Urothelium cell line (cell line): ENCODE results near the gene ARHGEF7.

Experiments used
- DNase-seq: peaks from one replicate; pipeline ENCODE4 v3.0.0; 2011; ENCODE audit warnings: low spot score, mixed read lengths
- FAIRE-seq: peaks from 2 replicates; lab custom pipeline; 2011; peaks lifted over from hg19 to GRCh38; lab: Jason Lieb, UNC

Gene ARHGEF7

DNA sequence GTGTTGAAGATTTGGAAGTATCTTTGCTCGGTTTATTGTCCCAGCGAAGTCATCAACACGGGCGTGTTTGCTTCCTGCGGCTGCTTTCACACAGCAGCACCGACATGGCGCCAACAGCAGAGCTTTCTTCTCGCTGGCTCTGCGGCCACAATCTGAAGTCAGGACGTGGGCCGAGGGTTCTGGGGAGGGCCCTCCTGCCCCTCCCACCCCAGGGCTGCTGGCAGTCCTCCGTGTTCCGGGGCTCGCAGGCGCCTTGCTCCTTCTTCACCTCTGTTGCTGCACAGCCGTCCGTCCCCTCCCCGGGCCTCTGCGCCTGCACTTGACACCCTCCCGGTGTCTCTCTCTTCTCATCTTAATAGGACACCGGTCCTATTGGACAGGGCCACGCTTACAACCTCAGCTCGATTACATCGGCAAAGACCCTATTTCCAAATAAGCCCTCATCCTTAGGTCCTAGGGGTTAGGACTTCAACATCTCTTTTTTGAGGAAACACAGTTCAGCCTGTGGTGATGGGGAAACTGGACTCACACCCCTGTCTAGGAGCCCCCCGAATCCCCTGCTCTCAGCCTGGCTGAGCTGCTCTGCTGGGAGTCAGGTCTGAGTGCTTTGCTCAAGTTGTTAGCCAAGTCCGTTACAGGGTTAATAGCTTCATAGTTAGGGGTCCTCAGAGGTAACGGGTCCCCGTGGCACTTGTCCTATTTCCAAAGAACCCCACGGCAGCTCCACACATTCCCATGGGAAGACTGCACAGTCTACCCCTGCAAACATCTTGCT is 202.6 kb downstream of the ARHGEF7 start:
- no peak for DNase-seq
- no peak for FAIRE-seq

DNA sequence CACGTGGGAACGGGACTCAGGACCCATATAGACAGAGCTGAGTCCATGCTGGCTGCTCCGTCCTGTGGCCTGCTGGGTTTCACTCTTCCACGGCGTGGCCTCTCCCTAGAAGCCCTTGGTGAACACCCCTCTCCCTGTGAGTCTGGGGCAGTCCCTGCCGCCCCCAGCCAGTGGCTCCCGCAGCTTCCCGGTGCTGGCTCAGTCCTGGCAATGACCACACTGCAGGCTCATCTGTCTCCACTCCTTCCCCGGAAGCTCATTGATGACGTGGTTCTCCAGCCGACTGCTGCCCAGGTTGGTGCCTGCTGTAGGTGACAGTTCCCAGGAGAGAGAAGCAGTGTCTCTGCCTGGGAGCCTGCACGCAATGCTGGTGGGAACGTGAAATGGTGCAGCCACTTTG is 203.3 kb downstream of the ARHGEF7 start:
- FAIRE-seq (no peak), DNase-seq (no peak)

DNA sequence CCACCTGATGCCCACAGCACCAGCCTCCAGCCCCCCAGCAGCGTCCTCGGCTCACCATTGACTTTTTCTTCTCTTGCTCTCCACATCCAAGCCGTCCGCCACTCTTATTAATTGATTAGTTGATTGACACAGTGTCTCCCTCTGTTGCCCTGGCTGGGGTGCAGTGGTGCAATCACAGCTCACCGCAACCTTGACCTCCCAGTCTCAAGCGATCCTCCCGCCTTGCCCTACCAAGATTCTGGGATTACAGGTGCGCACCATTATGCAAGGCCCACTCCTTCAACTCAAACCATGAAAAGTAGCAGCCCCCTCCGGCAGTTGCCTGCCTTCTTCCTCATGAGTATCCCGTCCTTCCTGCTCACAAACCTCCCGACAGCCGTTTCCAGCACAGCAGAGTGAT is 204.4 kb downstream of the ARHGEF7 start:
- no peak for DNase-seq
- no peak for FAIRE-seq

DNA sequence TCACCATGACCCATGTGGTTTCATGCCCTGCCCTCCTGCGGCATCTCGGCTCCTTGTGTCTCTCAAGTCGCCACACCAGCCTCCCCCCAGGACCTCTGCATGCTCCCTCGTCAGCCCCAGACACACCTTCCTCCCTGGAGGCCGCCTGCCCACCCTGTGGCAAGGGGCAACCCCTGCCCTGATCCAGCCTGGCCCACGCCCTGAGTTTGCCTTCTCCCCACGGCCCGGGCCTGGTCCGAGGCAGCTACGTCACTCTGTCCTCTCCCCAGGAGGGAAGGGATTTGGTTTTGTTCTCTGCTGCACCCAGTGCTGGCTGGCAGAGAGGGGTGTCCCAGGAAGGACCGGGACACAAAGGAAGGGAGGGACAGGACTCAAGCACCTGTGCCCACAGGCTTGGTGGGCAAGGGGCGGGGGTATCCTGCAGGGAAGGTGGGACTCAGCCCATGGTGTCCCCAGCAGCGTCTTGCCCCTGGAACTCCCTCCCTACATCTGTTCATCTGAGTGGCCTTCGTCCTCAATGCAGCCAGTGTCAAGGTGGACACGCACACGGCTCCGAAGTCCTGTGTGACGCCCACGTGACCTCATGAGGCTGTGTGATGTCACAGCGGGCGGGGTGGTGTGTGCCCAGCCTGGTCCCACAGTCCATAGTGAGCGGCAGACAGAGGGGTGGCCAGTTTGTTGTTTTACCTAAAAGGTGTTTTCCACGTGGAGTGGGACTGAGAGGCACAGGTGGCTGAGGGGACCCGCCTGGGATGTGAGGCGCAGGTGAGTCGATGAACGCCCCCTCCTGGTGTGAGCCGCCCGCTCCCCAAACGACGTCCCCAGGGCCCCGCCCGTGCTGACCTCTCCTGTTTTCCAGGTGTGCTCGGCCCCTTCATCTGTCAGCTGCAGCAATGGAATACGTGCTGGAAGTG is 205.1 kb downstream of the ARHGEF7 start, which contains the start of gene TEX29:
Gene TEX29 (plus strand): TSS at position 645 of the 914 bp plus-strand sequence. CDS start 249 bp downstream, at position 894.
- FAIRE-seq: no peak

DNA sequence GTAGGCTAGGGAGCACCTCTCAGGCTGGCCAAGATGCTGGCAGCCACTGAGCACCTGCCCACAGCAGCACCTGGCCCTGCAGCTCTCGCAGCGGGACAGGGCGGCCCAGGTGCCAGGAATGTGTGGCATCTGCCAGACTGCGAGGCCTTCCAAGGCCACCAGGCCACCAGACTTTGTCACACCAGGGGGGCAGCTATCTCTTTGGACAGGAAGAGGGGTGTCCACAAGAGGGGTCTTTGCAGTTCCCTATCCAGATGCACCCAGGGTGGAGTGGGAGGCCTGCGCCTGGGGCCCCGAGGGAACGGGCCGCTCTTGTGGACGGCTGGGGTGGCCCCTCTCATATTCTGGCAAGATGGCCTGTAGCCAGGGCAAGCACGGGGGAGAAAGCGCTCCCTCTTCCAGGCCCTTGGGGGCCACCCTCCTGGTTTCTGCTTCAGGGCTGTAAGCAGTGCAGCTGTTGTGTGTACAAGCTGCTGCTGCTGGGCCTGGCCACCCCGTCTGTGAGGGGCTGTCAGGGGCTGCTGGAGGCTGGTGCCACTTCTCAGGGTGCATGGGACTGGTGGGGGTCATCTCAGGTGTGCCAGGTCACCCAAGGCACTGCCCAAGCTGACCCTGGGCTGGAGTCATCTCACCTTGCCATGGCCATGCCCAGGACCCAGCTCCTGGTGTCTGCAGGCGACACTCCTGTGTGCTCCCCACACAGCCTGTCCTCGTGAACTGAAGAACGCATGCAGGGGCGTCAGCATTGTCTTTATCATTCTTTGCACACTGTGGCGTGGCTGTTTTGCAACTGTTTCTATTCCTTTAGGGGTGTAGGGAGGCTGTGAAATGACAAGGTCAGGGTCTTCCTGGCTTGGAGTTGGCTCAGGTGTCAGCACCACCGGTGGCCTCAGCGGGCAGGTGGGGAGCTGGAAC is 207.1 kb downstream of the ARHGEF7 start:
- no peak for FAIRE-seq

More for the DNA sequence above, 205.1 kb downstream of the ARHGEF7 start, which contains the start of gene TEX29:
- DNase-seq: no peak

DNA sequence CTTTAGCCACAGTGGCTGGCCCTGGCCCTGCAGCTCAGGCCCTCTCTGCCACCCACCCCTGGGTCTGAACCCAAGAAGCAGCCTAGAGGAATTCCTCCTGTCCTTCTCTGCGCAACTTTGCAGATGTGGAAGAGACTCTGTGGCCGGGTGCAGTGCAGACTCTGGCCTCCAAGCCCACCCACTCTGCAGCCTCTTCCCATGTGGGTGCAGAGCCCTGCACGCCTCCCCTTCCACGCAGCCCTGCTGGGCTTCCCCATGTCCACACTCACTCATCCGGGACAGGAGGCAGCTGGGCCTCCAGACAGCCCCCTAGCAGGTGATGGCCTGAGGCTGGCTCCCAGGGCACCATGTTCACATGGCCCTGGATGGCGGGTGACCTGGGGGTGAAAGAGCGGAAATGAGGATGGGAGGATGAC is 207.8 kb downstream of the ARHGEF7 start:
- no peak for FAIRE-seq
- DNase-seq: no peak

More for the DNA sequence above, 207.1 kb downstream of the ARHGEF7 start:
- DNase-seq: no peak

DNA sequence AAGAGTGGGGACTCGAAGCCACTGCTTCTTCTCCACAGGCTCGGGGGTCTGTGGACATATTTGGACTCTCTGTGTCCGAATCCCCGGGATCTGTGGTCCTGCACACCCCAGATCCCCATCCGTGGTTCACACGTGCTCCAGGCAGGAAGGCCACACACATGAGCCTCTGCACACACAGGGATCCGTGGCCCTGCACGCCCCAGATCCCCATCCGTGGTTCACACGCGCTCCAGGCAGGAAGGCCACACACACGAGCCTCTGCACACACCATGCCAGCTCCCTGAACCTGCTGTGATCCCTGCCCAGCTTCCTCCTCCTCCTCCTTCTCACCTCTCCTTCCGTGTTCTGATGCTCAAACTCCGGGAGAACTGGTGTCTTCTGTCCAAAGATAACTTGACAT is 208.4 kb downstream of the ARHGEF7 start:
- no peak for DNase-seq
- no peak for FAIRE-seq

DNA sequence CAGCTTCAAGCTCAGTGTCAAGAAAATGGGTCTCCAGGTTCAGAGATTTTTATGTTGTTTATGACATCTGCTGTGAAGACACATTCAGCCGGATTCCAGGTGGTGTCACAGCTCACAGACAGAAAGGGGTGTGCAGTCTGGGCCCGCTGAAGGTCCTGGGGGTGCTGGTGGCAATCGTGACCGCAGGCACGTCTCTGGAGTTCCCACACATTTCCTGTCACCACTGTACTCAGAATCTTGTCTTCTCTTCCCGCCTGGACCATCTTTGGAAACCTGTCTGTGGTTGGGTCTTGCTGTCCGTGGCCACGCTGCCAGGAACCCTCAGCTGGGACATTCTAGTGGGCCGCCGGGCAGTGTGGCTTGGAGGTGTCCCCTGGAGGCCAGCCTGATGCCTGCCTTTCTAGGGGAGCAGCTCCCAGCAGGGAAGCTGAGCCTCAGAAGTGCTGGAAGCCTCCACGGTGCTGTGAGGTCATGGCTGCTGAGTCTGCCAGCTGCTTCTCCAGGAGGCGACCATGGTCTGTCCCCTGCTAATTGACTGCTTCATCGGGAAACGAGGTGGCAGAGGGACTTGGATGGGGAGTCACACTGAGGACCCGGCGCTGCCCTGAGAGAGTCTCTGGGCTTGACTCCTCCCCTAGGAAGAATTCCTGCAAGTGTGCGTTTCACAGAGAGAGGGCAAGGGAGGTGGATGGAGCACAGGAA is 209.0 kb downstream of the ARHGEF7 start:
- FAIRE-seq: no peak
- DNase-seq: no peak

DNA sequence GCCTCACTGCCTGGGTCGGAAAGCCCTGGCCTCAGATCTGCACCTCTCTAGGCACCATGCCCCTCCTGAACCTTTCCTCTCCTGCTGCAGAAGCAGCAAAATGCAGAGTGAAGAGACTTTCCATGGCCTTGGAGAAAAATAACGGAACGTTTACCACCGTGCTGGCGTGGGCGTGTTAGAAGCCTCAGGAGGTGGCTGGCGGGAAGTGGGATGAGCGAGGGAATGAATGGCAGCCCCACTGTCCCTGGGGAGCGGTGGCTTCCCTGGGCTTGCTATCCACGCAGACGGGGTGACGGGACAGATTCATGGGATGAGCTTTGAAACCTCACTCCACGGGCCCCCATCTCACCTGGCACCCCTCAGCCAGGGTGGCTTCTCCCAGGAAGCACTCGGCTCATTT is 209.6 kb downstream of the ARHGEF7 start:
- DNase-seq (no peak), FAIRE-seq (no peak)

DNA sequence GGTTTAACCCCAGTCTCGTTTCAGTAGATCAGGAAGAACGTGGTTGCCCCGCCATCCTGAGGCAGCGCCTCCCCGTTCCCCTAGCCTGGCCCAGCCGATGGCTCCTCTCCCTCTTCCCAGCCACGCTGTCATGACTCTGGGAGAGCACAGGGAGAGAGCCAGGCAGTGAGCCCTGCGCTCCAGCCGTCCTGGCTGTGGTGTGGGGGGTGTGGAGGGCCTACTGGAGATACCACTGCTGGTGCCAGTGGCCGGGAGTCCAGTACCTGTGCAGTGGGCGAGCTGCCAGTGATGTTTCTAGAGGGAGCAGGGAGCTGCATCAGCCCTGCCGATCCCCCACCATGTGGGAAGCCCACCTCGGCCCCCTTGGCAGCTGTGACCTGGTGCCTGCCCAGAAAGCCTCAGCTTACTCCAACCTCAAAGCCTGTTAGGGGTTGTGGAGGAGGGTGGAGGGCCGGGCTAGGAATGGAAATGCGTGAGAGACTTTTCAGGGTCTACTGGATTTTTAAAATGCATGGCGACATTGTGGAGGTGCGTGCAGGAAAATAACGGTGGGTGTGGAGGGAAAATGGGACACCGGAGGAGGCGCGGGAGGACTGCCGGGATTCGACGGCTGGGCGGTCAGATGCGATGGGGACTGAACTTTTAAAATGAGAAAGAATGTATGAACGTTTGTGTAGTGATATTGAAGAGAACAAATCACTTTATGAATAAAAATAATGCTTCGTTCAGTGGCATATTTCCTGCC is 210.2 kb downstream of the ARHGEF7 start:
- FAIRE-seq: no peak
- DNase-seq: no peak

DNA sequence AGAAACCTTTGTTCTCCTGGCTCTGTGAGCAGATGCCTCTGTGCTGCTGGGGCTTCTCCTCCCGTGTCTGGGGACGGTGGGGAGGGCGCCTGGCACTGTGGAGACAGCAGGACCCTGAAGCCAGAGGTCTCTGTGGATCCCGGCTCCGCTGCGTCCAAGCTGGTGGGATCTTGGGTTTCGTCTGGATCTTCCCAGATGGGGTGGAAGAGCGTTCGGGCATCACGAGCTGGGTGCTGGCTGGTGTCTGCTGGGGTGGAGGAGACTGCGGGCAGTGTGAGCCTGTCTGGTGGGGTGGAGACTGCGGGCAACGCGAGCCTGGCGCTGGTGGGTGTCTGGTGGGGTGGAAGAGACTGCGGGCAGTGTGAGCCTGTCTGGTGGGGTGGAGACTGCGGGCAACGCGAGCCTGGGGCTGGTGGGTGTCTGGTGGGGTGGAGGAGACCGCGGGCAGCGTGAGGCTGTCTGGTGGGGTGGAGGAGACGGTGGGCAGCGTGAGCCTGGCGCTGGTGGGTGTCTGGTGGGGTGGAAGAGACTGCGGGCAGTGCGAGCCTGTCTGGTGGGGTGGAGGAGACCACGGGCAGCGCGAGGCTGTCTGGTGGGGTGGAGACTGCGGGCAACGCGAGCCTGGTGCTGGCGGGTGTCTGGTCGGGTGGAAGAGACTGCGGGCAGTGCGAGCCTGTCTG is 211.0 kb downstream of the ARHGEF7 start:
- FAIRE-seq: no peak
- no peak for DNase-seq

DNA sequence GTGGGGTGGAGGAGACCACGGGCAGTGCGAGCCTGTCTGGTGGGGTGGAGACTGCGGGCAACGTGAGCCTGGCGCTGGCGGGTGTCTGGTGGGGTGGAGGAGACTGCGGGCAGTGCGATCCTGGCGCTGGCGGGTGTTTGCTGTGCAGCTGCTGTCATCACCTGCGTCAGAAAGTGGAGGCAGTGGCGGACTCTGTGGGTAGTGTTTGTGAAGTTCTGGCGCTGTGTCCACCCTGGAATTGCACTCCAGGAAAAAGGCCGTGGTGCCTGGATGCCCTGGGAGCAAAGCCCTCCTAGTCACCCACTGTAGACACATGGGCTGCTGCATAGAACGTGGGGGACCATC is 211.5 kb downstream of the ARHGEF7 start:
- FAIRE-seq (no peak), DNase-seq (no peak)

DNA sequence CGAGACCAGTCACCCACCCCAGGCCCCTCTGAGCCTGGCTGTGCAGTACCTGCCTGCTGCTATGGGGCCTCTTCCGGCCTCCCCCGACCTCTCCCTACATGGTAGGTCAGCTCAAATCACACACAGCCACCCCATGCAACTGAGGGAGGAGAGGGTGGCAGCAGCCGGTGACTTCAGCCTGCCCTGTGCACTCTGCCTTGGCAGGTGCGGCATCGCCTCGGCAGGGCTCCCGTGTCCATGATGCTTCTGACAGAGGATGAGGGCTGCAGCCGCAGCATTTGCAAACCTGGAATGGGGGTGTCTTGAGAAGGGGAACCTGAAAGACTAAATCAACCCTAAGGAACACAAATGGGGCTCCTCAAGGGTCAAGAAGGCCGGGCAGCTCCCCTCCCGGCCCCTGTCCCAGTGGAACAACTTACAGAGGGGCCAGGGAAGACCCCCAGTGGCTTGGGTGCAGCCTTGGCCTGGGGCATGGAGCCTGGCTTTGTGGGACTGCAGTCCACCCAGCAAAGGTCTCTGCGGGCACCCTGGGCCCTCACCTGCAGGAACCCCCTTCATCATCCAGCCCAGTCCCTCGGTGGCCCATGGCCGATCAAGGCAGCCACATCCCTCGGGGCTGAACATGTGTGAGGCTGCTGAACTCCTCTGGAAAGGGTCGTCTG is 212.0 kb downstream of the ARHGEF7 start:
- DNase-seq: no peak
- FAIRE-seq: no peak

DNA sequence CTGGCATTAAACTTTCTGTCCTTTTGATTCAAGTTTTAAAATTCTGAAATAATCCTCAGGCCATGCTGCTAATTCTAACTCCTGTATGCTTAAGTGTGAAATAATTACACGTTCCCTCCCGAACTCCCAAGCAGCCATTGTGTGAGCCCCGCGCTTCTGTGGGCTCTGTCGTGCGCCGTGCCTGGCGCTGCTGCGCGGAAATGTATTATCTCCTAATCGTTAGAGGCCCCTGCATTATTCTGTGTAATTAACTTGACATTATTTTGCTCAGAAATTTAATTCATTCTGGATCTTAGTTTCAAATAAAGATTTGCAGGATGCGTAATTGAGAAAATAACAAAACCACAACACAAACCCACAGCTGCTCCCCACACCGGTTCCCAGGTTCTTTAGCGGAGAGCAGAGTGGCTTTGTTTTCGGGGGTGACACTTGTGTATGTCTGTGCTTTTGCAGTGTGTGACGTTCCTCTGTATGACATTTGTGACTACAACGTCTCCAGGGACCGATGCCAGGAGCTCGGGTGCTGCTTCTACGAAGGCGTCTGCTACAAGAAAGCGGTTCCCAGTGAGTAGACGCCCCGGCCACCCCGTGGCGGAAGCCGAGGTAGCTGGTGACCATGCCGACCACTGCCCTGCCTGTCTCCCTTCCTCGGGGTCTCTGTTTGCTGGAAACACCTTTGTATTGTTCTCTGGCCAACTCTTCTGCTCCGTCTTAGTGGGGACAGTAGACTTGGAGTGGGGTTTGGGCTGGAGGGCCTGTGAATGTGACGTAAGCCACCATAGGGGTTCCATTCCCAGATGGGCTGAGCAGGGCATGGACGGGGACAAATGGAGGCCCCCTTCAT is 212.8 kb downstream of the ARHGEF7 start:
- FAIRE-seq (no peak), DNase-seq (no peak)

DNA sequence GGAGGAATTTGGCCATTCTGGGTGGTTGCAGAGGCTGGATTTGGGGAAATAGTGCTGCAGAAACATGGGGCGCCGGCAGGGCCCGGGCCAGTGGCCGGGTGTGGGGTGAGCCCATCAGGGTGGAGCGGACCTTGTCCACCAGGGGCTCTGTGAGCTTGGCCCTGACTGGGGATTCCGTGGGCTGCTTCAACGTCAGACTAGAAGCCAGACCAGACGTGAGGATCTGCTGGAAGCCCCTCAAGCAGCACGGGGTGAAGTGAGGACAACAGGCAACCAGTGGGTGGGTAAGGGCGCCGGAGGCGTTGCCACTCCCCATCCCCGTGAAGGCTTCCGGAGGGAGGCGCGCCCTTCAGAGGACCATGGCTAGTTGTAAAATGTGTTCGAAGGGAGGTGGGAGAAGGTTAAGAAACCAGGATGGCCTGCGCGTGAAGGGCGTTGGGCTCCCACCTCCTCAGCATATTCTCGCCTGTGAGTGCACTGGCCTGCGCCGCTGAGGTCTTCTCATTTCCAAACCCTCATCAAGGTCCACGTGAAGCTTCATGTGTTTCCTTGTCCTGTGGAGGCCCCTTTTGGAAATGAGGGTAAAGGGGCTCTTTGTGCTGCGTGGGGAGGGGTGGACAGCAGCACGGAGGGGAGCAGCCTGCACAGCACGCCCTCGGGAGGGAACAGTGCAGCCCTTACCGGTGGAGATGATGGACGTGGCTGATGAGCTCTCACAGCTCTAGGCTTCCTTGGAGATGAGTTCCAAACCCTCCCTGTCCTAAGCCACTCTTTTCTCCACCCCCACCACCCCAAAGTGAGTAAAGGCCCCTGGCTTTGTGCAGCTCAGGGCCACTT is 213.7 kb downstream of the ARHGEF7 start:
- FAIRE-seq (no peak), DNase-seq (no peak)

DNA sequence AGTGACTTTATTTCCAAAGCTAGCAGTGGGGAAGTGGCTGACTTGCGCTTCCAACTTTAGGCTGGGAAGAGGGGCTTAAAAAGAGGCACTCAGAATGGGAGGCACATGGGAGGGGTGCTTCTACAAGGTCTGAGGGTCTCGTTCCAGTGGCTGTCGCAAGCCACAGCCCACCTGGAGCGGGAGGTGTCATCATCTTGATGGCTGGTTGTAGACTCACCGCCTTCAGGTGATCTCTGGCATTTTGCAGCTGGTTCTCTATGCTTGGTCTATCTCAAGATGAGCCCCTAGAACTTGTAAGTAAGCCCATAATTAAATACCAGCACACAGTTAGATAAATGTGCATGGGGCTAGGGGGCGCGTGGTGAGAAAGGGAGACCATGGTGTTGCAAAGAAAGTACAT is 214.5 kb downstream of the ARHGEF7 start:
- no peak for DNase-seq
- no peak for FAIRE-seq
